ENCODE results near the gene MRPL37.

The MRPL37 gene

GRCh38 chr1:54266195-54266594 lies 66.2 kb downstream of the MRPL37 start:
- no peak for DNase-seq

DNA sequence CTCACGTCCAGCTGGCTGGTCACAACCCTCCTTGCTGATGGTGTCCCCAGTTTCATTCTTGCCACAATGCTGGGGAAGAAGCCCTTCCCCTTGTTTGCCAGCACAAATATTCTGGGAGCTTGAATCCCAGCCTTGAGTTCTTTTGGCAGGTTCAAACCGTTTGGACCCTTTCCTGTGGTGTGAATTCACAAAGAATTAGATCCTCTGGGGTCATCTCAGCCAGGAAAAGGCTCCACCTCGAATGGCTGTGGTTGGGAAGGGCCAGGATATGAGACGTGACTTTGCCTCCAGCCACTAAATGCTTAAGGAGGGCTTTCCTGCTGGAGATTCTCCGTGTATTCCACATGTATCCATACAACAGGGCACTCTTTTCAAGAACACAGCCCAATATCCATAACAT lies 66.9 kb downstream of the MRPL37 start:
- no peak for DNase-seq

All from NCI-H446 treated with DMSO at 0.1 percent for 48 hours (cell line).